Ishikawa (cell line): Measurements from ENCODE around the gene CD22.

Experiments
- FOXM1 ChIP-seq: IDR thresholded peaks from 2 replicates; pipeline ENCODE4 v1.6.1; 2012; ENCODE audit warnings: low read depth, borderline replicate concordance
- TF ChIP-seq, protein P1 (sequence below): IDR thresholded peaks from 2 replicates; pipeline ENCODE4 v1.6.1; 2012

DNA sequence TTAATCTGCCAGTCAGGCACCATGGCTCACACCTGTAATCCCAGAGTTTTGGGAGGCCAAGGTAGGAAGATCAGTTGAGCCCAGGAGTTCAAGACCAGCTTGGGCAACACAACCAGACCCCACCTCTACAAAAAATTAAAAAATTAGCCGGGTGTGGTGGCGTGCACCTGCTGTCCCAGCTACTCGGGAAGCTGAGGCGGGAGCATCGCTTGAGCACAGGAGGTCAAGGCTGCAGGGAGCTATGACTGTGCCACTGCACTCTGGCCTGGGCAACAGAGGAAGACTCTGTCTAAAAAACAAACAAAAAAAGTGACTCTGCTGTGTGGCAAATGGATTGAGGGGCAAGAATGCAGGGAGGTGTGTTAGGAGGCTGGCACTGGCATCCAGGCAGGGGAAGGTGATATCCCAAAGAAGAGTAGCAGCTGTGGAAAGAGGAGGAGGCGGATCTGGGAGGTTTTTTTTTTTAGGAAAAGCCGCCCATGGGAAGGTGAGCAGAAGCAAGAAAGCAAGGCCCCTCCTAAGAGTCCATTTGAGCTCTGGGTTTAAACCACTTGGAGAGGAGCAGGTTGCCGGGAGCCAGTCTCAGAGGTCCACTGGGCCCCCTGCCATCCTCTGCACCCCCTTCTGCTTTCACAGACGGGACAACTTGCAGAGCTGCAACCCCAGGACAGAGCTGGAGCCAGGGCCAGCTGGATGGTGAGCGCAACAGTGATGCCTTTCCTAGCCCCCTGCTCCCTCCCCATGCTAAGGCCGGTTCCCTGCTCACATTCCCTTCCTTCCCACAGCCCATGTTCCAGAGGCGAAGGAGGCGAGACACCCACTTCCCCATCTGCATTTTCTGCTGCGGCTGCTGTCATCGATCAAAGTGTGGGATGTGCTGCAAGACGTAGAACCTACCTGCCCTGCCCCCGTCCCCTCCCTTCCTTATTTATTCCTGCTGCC, 44.6 kb upstream of the CD22 start:
- TF ChIP-seq, protein P1, sequence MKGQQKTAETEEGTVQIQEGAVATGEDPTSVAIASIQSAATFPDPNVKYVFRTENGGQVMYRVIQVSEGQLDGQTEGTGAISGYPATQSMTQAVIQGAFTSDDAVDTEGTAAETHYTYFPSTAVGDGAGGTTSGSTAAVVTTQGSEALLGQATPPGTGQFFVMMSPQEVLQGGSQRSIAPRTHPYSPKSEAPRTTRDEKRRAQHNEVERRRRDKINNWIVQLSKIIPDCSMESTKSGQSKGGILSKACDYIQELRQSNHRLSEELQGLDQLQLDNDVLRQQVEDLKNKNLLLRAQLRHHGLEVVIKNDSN = no peak
- no peak for TF ChIP-seq FOXM1
